HFFc6 (cell line): ENCODE data around the gene JPH2. TPM values are rescaled to one million over a fixed set of nuclear protein-coding genes. Genes with fewer than 3 reads are reported as not detected.

Source experiments
- DNase-seq: peaks from one replicate; pipeline ENCODE4 v3.0.0-alpha.2; 2018
- H3K27ac Mint-ChIP-seq: 2 replicates; pipeline ENCODE4 v1.8.0; 2020; ENCODE audit warnings: mild to moderate bottlenecking, mixed read lengths
- H3K27me3 Mint-ChIP-seq: 2 replicates; pipeline ENCODE4 v1.8.0; 2021; ENCODE audit warnings: mild to moderate bottlenecking, moderate library complexity, mixed read lengths; ENCODE audit not compliant: insufficient read depth
- H3K36me3 Mint-ChIP-seq: 2 replicates; pipeline ENCODE4 v1.8.0; 2021; ENCODE audit warnings: low read depth, mixed read lengths
- H3K4me1 Mint-ChIP-seq: 2 replicates; pipeline ENCODE4 v1.8.0; 2020; ENCODE audit warnings: low read depth, mixed read lengths
- H3K4me3 Mint-ChIP-seq: 2 replicates; pipeline ENCODE4 v1.8.0; 2020; ENCODE audit warnings: mild to moderate bottlenecking, moderate library complexity, mixed read lengths
- H3K9me3 Mint-ChIP-seq: 2 replicates; pipeline ENCODE4 v1.8.0; 2020; ENCODE audit warnings: mild to moderate bottlenecking, mixed read lengths
- CTCF ChIP-seq: fragments of 200-600 bp; sonication (generic); IDR thresholded peaks from 2 replicates; pipeline ENCODE4 v1.5.0; 2021; ENCODE audit warnings: antibody characterized with exemption, mild to moderate bottlenecking
- total RNA-seq, 6 experiments: library from RNA; stranded (reverse); fragmentation: NEBNext Ultra II Directional; extraction: Animal tissue kit (Norgen Biotek cat#: 25700); gene quantifications; 2 replicates in 1 of 6; 3 replicates in 5 of 6; pipeline ENCODE4 v1.2.3, GENCODE V29; 2021

Gene JPH2
- total RNA-seq, 6 experiments from 2014 or later, result 9.7 to 14.4 (median 13.5) TPM

- H3K27ac Mint-ChIP-seq, result peak overlapping the region; percentile 10; the same call in 1 of the 2 replicates
- peaks cover 41% of the 10 kb centered on the region for H3K4me1 Mint-ChIP-seq
Observed at GRCh38 chr20:44173116-44173515, 13.9 kb downstream of the JPH2 start.

GRCh38 chr20:44172572-44172950 is 14.4 kb downstream of the JPH2 start:
- TF ChIP-seq CTCF, result no peak
- Mint-ChIP-seq H3K4me1 (peaks cover 42% of the 10 kb centered on the region), H3K4me3 (no peak overlapping the region)

More at GRCh38 chr20:44173116-44173515, 13.9 kb downstream of the JPH2 start:
- DNase-seq, result no peak
- no peak for TF ChIP-seq CTCF
- Mint-ChIP-seq H3K27me3 (no peaks in the 10 kb centered on the region), H3K4me3 (no peak overlapping the region), H3K9me3 (no peaks in the 10 kb centered on the region), H3K36me3 (peaks cover 10% of the 10 kb centered on the region; the same call in 1 of the 2 replicates)

GRCh38 chr20:44171775-44172571 is 15.0 kb downstream of the JPH2 start:
- H3K27me3 Mint-ChIP-seq, result no peaks in the 10 kb centered on the region
- no peak for DNase-seq
- H3K27ac Mint-ChIP-seq, result no peak overlapping the region; the same call in 1 of the 2 replicates
- H3K9me3 Mint-ChIP-seq, result no peaks in the 10 kb centered on the region
- peaks cover 42% of the 10 kb centered on the region for H3K4me1 Mint-ChIP-seq
- TF ChIP-seq CTCF, result no peak
- no peak overlapping the region for H3K4me3 Mint-ChIP-seq
- H3K36me3 Mint-ChIP-seq, result peaks cover 10% of the 10 kb centered on the region; the same call in 1 of the 2 replicates

More at GRCh38 chr20:44172572-44172950, 14.4 kb downstream of the JPH2 start:
- Mint-ChIP-seq H3K36me3 (peaks cover 10% of the 10 kb centered on the region; the same call in 1 of the 2 replicates), H3K9me3 (no peaks in the 10 kb centered on the region), H3K27ac (no peak overlapping the region), H3K27me3 (no peaks in the 10 kb centered on the region)
- no peak for DNase-seq

- no peaks in the 10 kb centered on the region for H3K9me3 Mint-ChIP-seq
- no peak for DNase-seq
- no peak overlapping the region for H3K4me3 Mint-ChIP-seq
- H3K27me3 Mint-ChIP-seq, result no peaks in the 10 kb centered on the region
- TF ChIP-seq CTCF, result no peak
- H3K27ac Mint-ChIP-seq, result no peak overlapping the region
- peaks cover 51% of the 10 kb centered on the region for H3K4me1 Mint-ChIP-seq
- peaks cover 7% of the 10 kb centered on the region; the same call in 1 of the 2 replicates for H3K36me3 Mint-ChIP-seq
Observed at GRCh38 chr20:44170816-44171410, 16.1 kb downstream of the JPH2 start.

- H3K4me3 Mint-ChIP-seq, result no peak overlapping the region
- H3K9me3 Mint-ChIP-seq, result no peaks in the 10 kb centered on the region
- no peak for DNase-seq
- H3K4me1 Mint-ChIP-seq, result peaks cover 59% of the 10 kb centered on the region
- H3K36me3 Mint-ChIP-seq, result peaks cover 10% of the 10 kb centered on the region; the same call in 1 of the 2 replicates
- H3K27ac Mint-ChIP-seq, result no peak overlapping the region
- no peak for TF ChIP-seq CTCF
- H3K27me3 Mint-ChIP-seq, result no peaks in the 10 kb centered on the region
Observed at GRCh38 chr20:44167736-44168135, 19.3 kb downstream of the JPH2 start.
